BE2C (cell line): Measurements from ENCODE around the gene BMP8A.
"Not testable (repeated sequence)": the region's sequence is repeated elsewhere in the genome, so short reads cannot be mapped to it uniquely, and the experiment has no call there.

Experiments
- DNase-seq: peaks from one replicate; pipeline ENCODE4 v3.0.0-alpha.2; 2020
- H3K27me3 ChIP-seq: fragments of 250-450 bp; sonication (Bioruptor Pico); 2 replicates; pipeline ENCODE4 v1.5.1; 2020; ENCODE audit warnings: mild to moderate bottlenecking
- H3K36me3 ChIP-seq: fragments of 250-450 bp; sonication (Bioruptor Pico); 2 replicates; pipeline ENCODE4 v1.5.1; 2020; ENCODE audit warnings: mild to moderate bottlenecking
- H3K4me1 ChIP-seq: fragments of 250-450 bp; sonication (Bioruptor Pico); 2 replicates; pipeline ENCODE4 v1.5.1; 2020
- H3K4me3 ChIP-seq: 2 replicates; pipeline ENCODE4 v1.5.1; 2011; ENCODE audit warnings: low read depth, low read length
- H3K9me3 ChIP-seq: fragments of 250-450 bp; sonication (Bioruptor Pico); 2 replicates; pipeline ENCODE4 v1.5.1; 2020
- CTCF ChIP-seq: IDR thresholded peaks from 2 replicates; pipeline ENCODE4 v1.5.1; 2012; ENCODE audit warnings: mild to moderate bottlenecking, low read depth, low read length

The BMP8A gene

GRCh38 chr1:39526466-39527189 is 35.2 kb downstream of the BMP8A start:
- Histone ChIP-seq H3K36me3 (no peaks in the 10 kb centered on the region), H3K27me3 (no peaks in the 10 kb centered on the region), H3K9me3 (no peaks in the 10 kb centered on the region), H3K4me3 (no peak overlapping the region), H3K4me1 (no peaks in the 10 kb centered on the region)
- DNase-seq = no peak
- no peak for TF ChIP-seq CTCF

- H3K9me3 ChIP-seq, H3K4me1 ChIP-seq, H3K27me3 ChIP-seq, H3K36me3 ChIP-seq, H3K4me3 ChIP-seq, DNase-seq: not testable (repeated sequence)
Observed at GRCh38 chr1:39527190-39527579, 35.7 kb downstream of the BMP8A start.

DNA sequence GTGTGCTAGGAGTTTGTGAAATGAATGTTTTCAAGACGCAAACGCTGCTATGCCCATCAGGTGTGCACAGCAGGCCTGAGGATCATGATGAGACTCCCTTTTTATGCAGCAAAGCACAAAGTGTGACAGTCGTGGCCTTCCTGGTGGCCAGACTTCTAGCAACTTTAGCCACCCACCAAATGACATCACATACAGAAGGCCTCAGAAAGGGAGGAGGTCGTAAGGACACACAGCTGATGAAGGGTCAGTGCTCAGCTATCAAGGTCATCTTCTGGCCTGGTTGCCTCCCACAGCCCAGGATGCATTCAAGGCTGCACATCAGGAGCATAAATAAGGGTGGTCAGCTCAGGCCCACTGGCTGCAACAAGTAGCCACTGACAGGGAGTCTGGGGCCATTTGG is 36.6 kb downstream of the BMP8A start:
- no peaks in the 10 kb centered on the region for H3K9me3 ChIP-seq
- no peaks in the 10 kb centered on the region for H3K4me1 ChIP-seq
- H3K27me3 ChIP-seq = no peaks in the 10 kb centered on the region
- no peak overlapping the region for H3K4me3 ChIP-seq
- no peaks in the 10 kb centered on the region for H3K36me3 ChIP-seq
- no peak for TF ChIP-seq CTCF
- DNase-seq = no peak

- Histone ChIP-seq H3K36me3 (no peaks in the 10 kb centered on the region), H3K4me3 (no peak overlapping the region), H3K4me1 (no peaks in the 10 kb centered on the region), H3K27me3 (no peaks in the 10 kb centered on the region), H3K9me3 (no peaks in the 10 kb centered on the region)
- no peak for DNase-seq
- no peak for TF ChIP-seq CTCF
Observed at GRCh38 chr1:39529901-39530535, 38.6 kb downstream of the BMP8A start.

DNA sequence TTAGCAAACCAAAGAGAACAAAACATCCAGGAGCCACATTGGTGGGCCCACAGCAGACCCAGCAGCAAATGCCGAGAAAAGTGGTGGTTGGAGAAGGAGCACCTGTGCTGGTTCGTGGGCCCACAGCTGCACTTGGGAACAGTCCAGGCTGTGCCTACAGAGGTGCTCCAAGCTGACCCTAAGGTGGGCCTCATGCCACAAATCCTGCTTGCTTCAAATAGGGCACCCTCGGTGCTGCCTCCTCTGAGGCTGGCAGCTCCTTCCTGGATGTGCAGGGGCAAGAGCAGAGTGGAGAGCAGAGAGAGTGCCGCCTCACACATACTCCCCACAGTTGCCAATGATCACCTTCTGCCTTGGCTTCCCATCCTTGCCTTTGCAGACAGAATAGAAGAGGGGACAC is 40.1 kb downstream of the BMP8A start:
- H3K27me3 ChIP-seq = no peaks in the 10 kb centered on the region
- H3K4me3 ChIP-seq = no peak overlapping the region
- no peak for DNase-seq
- H3K9me3 ChIP-seq = no peaks in the 10 kb centered on the region
- H3K36me3 ChIP-seq = no peaks in the 10 kb centered on the region
- TF ChIP-seq CTCF = no peak
- no peaks in the 10 kb centered on the region for H3K4me1 ChIP-seq

GRCh38 chr1:39533442-39533841 is 42.0 kb downstream of the BMP8A start:
- Histone ChIP-seq H3K36me3 (no peaks in the 10 kb centered on the region), H3K4me3 (no peak overlapping the region), H3K27me3 (no peaks in the 10 kb centered on the region), H3K4me1 (no peaks in the 10 kb centered on the region), H3K9me3 (no peaks in the 10 kb centered on the region)
- no peak for DNase-seq
- TF ChIP-seq CTCF = no peak
